GM19397 (cell line): ENCODE data around the gene LHX4.

ENCODE experiments used
- ATAC-seq: cut with Tn5 transposase; IDR thresholded peaks from one replicate; pipeline ENCODE4 v1.9.1; 2021; ENCODE audit warnings: mild to moderate bottlenecking, moderate library complexity; ENCODE audit not compliant: unreplicated experiment

The LHX4 gene

GRCh38 chr1:180294711-180295110 is 64.6 kb downstream of the LHX4 start:
- ATAC-seq: no peak

DNA sequence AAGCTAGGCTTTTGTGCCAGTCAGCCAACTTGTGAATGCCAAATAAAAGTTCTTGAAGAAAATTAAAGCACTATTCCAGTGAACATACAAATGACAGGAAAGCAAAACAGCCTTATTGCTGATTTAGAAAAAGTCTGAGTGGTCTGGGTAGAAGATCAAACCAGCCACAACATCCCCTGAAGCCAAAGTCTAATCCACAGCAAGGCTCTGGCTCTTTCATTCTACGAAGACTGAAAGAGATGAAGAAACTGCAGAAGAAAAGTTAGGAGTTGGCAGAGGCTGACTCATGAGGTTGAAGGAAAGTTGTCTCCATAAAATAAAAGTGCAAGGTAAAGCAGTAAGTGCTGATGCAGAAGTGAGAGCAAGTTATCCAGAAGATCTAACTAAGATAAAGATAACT is 65.9 kb downstream of the LHX4 start:
- ATAC-seq: no peak

DNA sequence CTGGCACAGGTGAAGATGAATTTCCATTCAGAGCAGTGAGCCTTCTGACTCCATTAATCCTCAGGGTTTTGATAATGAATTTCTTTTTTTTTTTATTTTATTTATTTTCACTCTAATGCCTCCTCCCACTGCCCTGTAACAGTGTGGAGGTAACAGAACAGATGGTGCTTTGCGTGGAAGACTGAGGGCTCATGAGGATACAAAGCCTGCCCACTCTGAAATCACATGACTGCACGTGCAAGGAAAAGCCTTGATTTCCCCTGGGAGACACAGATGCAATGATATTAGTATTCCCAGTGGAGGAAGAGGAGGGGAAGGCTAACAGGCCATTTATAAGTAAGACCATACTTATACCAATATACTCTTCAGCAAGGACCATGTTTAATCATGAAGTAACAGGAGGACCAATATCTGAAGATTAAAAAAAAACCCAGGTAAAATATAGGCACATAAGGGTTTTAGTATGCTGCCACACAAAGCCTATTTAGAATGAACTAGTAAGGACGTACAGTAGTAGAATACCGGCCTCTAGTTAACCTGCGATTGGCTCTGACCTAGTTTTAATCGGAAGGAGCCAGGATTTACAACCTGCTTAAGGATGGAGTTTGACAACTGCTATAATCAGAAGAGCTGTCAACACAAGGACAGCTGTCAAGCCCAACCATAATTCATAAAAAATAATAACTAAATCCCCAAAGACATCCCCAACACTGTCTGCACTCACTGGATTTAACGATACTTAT is 69.6 kb downstream of the LHX4 start:
- ATAC-seq: no peak

GRCh38 chr1:180301135-180301742 is 71.2 kb downstream of the LHX4 start:
- no peak for ATAC-seq

GRCh38 chr1:180309338-180309737 is 79.3 kb downstream of the LHX4 start:
- no peak for ATAC-seq

DNA sequence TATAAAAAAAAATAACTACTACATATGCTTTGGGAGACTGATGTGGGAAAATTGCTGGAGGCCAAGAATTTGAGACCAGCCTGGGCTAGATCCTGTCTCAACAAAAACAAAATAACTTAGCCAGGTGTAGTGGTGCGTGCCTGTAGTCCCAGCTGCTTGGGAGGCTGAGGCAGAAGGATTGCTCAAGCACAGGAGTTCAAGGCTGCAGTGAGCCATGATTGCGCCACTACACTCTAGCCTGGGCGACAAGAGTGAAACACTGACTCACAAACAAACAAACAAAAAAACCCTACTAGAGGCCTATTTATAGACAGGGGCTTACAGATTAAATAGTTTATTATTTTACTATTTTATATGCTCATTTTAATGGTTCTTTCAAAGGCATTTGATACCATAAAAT is 80.0 kb downstream of the LHX4 start:
- no peak for ATAC-seq

- no peak for ATAC-seq
Measured at GRCh38 chr1:180311011-180311730, 81.1 kb downstream of the LHX4 start.

GRCh38 chr1:180312926-180313325 is 82.9 kb downstream of the LHX4 start:
- no peak for ATAC-seq

DNA sequence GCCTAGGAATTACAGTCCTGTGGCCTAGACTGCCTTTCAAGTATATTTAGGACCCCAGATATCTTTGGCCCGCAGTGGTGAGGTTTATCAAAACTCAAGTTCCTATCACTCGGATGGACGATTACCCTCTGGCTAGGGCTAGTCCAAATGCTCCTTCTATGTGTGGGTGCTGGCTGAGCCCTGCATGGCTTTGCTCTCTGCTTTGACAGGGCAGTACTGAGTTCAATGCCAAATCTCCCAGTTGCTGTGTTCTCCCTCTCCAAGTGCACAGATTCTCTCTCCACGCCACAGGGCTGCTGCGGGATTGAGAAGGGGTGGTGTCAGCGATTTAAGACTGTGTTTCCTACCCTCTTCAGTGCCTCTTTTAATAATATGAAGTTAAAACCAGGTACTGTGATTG is 97.0 kb downstream of the LHX4 start:
- ATAC-seq: no peak
